ENCODE data around the gene HMGXB4. TPM values are rescaled to one million over a fixed set of nuclear protein-coding genes. Genes with fewer than 3 reads are reported as not detected.

The HMGXB4 gene
- total and polyA plus RNA-seq, 2 of the 4 experiments (the other 2 are of a cell fraction), result 11.8 to 18.5 TPM

GRCh38 chr22:35212996-35213395, 44.3 kb upstream of the HMGXB4 start:
- Histone ChIP-seq H4K5ac (ENCODE audit: low read depth, low read length) (no peak overlapping the region), H2BK15ac (ENCODE audit: low read depth, low read length) (no peak overlapping the region), H2AFZ (replicated peaks; ENCODE audit: low read length, poor library complexity) (no peak overlapping the region), H3K9me3 (ENCODE audit: control insufficient read depth, insufficient read depth, low read length) (0 out of 2 replicates have a peak, but pooled peaks cover under 1% of the 10 kb centered on the region), H3K4me3 (ENCODE audit: insufficient read depth, low read depth, low read length) (no peak overlapping the region), H3K27me3 (ENCODE audit: control insufficient read depth, insufficient read depth, low read length) (peaks cover 2% of the 10 kb centered on the region), H3K23ac (ENCODE audit: low read depth, low read length) (no peak overlapping the region), H3K27ac (ENCODE audit: insufficient read depth, low read length) (no peak overlapping the region), H3K4ac (ENCODE audit: low read depth, low read length) (no peak overlapping the region), H4K8ac (ENCODE audit: low read depth in 2 of 2, low read length in 2 of 2) (no peak overlapping the region), H4K20me1 (ENCODE audit: insufficient read depth, low read length) (no peaks in the 10 kb centered on the region), H3K18ac (ENCODE audit: low read depth, low read length) (no peak overlapping the region), H2AK5ac (ENCODE audit: low read depth, low read length) (no peak overlapping the region), H3K36me3 (ENCODE audit: control insufficient read depth, insufficient read depth, low read length) (no peaks in the 10 kb centered on the region), H2BK20ac (ENCODE audit: low read depth, low read length) (no peak overlapping the region), H3K4me1 (ENCODE audit: control insufficient read depth, insufficient read depth, low read length) (no peaks in the 10 kb centered on the region), H3K9ac (ENCODE audit: low read depth, low read length) (no peak overlapping the region), H3K9me1 (ENCODE audit: insufficient read depth, low read length) (no peaks in the 10 kb centered on the region), H2BK5ac (ENCODE audit: low read depth, low read length, poor library complexity, severe bottlenecking) (no peak overlapping the region), H3K4me2 (ENCODE audit: low read depth, low read length) (no peak overlapping the region), H3K56ac (ENCODE audit: extremely low read depth, insufficient read depth, low read length) (no peak overlapping the region), H3K14ac (replicated peaks; ENCODE audit: low read depth, low read length) (no peak overlapping the region), H2BK120ac (ENCODE audit: low read depth, low read length) (no peak overlapping the region), H2AK9ac (replicated peaks; ENCODE audit: low read depth, low read length, poor library complexity) (no peak overlapping the region), H3K79me1 (ENCODE audit: low read depth in 1 of 2, low read length in 2 of 2) (no peaks in the 10 kb centered on the region), H4K91ac (ENCODE audit: insufficient read depth, low read depth, low read length) (no peak overlapping the region)
- no TSS peak for BruUV-seq (replicated peaks)
- ATAC-seq (ENCODE audit: low read depth), result no peak
- intact Hi-C loops (cut with micrococcal nuclease), result no loop called here
- dilution Hi-C loops (cut with HindIII; ENCODE audit: low sequenced_read_pairs, unreplicated experiment), result no loop called here
- CTCF ChIA-PET, result no interaction called here
- POLR2A ChIA-PET (ENCODE audit: unreplicated experiment), result no interaction called here
- TF ChIP-seq SMC3 (IDR thresholded peaks at IDR 0.05; ENCODE audit: low read depth, low read length) (no peak), USF2 (IDR thresholded peaks at IDR 0.05; ENCODE audit: low read depth, low read length) (no peak), RCOR1 (IDR thresholded peaks at IDR 0.05; ENCODE audit: insufficient replicate concordance, low read length) (no peak), BHLHE40 (IDR thresholded peaks at IDR 0.05; ENCODE audit: low read depth, low read length) (no peak), CEBPB (IDR thresholded peaks at IDR 0.05; ENCODE audit: low read depth, low read length) (no peak), MAFK (IDR thresholded peaks at IDR 0.05; ENCODE audit: low read depth, low read length) (no peak), RAD21 (IDR thresholded peaks at IDR 0.05; ENCODE audit: low read length) (no peak), CHD1 (IDR thresholded peaks at IDR 0.05; ENCODE audit: low read depth, low read length) (no peak), NFE2L2 (IDR thresholded peaks at IDR 0.05; ENCODE audit: low read depth, low read length) (no peak), MXI1 (IDR thresholded peaks at IDR 0.05; ENCODE audit: borderline replicate concordance, low read depth, low read length) (no peak), CTCF (conservative IDR thresholded peaks at IDR 0.05; ENCODE audit: low read depth, low read length) (no peak), ELK1 (IDR thresholded peaks at IDR 0.05; ENCODE audit: borderline replicate concordance, low read depth, low read length) (no peak), MAZ (IDR thresholded peaks at IDR 0.05; ENCODE audit: borderline replicate concordance, low read depth, low read length) (no peak), FOS (IDR thresholded peaks at IDR 0.05; ENCODE audit: low read depth, low read length) (no peak), RFX5 (IDR thresholded peaks at IDR 0.05; ENCODE audit: low read depth, low read length) (no peak)
- in situ Hi-C loops (cut with MboI; ENCODE audit: low sequenced_read_pairs), result no loop called here
- no peak for DNase-seq
- no CpG with 5 or more reads among the region's 3 CpGs for WGBS, 2 experiments (ENCODE audit: extremely low coverage in 2 of 2, insufficient read length in 1 of 2)

Measured in IMR-90 (cell line).